NCI-H1930 (cell line): Measurements from ENCODE around the gene ZCCHC10.
A peak's percentile ranks its signal among the peaks of the same experiment; 100 is the strongest.
"Not testable (repeated sequence)": the region's sequence is repeated elsewhere in the genome, so short reads cannot be mapped to it uniquely, and the experiment has no call there.

Experiments used
- DNase-seq, 2 experiments: peaks; one replicate each; lab custom pipeline; 2025; lab: John Stamatoyannopoulos, UW

Gene ZCCHC10

DNA sequence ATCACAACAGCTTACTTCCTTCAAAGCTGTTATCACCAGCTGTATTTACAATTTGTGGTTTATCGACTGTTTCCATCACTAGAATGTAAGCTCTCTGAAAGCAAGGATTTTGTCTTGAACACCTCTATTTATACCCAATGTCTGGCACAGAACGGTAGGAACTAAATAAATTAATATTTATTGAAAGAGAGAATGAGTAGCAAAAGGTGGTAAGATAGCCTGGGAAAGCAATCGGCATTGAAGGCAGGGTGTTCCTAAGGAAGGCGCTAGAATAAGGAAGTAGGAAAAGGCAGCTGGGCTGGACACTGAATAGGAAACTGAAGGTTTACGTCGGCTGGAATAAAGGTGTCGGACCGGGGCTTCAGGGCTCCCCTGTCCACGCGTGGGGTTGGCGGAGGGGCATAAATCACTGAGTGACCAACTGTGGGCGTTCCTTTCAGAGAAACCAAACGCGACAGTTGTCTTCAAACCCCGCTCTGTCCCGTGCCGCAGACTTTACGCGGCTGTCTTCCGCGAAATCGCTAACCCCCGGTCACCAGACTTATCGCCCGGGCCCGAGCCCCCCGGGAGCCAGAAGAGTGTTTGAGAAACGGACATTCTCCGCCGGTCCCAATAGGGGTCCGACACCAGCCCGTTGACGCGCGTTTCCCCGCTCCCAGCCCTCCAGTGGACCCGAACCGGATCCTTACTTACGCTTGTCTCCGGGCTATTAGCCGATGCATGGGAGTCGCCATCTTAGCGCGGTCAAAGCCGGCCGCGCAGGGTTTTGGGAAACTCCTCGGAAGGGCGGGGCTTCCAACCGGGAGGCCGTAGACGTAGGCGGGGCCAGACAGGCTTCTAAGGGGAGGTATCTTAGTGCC lies at the start of gene ZCCHC10:
TSS of gene ZCCHC10 (minus strand) at position 746 of the 860 bp plus-strand sequence. CDS start at position 734, 12 bp downstream.
- DNase-seq, result peak; percentile 80 to 88

DNA sequence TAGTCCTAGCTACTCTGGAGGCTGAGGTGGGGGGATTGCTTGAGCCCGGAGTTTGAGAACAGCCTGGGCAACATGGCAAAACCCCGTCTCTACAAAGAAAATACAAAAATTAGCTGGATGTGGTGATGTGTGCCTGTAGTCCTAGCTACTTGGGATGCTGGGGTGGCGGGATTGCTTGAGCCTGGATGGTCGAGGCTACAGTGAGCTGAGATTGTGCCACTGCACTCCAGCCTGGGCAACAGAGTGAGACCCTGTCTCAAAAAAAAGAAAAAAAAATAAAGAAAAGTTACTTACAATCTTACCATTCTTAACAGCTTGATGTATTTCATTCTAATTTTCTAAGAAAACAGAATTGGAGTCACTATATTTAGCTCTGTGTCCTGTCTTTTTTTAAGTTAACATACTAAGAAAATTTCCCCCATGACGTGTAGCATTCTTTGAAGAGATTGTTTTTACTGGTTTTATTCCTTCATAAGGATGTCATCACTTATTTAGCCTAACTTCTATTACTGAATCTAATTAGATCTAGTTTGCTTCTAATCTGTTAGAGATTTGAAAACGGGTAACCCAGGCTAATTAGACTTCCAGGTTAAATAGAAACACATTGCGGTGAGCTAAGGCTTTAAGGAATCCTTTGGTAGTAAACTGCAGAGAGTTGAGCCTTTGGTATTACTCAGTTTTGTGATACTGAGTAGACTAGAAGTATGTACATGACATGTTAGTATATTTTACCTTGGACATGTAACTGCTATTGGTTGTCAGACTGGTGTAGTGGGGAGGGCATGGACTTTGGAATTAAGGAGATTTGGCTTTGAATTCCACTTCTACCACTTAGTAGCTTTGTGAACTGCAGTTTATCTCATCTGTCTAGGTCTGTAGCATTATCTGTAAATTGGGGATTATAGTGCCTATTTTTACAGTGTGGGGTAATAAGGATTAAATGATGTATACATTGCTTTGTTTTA lies 49.5 kb upstream of the ZCCHC10 start:
- DNase-seq, result no peak

DNA sequence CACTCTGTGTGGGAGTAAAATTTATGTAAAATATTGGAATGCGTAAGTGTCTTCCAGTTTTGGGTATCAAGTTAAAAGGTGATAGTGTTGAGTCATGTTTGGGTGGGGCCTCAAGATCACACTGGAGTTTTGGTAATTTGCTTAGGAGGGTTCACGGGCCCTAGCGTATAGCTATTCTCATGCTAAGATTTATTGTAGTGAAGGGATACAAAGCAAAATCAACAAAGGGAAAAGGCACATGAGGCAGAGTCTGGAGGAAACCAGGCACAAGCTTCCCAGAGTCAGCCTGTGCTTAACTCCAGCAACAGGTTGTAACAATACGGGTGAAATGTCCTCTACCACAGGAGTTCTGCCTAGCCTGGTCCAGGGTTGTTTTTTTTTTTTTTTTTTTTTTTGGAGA lies 45.7 kb upstream of the ZCCHC10 start:
- DNase-seq, result no peak

DNA sequence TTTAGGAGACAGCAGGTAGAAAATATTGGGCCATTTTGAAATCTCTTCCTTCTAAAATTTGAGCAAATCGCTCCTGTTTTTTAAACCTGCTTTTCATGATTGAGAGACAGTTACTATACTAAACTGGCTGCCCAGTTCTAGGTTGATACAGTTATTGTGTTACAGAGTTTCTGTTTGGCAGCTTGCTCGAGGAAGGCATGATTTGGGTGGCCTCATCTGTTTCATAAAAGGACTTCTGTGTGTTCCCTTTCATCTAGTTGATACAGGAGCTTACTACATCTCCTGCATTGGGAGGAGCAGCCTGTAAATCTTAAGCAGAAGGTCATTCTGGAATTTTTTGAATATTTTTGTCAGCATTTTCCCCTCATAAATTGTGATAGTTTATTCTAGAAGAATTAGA lies 39.7 kb upstream of the ZCCHC10 start:
- no peak for DNase-seq

GRCh38 chr5:133065471-133065870 lies 39.1 kb upstream of the ZCCHC10 start:
- DNase-seq, result no peak

GRCh38 chr5:133063965-133064364 lies 37.6 kb upstream of the ZCCHC10 start:
- no peak for DNase-seq

DNA sequence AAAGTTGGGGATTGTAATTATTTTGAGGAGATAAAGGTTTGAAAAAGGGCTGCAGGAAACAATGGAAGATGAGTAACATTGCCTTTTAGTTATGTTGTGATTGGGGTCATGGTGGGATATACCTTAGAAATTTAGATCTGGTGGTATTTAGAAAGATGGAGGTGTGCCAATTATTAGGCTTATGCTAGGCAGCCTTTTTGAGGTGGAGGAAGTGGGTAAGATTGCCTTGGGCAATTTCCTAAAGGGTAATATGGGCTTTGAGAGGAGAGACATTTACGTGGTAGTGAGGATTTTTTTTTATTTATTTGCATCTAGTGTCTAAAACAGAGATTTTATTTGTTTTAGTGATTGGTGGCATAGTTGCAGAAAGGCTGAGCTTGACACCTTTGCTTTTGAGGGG lies 35.9 kb upstream of the ZCCHC10 start:
- no peak for DNase-seq

DNA sequence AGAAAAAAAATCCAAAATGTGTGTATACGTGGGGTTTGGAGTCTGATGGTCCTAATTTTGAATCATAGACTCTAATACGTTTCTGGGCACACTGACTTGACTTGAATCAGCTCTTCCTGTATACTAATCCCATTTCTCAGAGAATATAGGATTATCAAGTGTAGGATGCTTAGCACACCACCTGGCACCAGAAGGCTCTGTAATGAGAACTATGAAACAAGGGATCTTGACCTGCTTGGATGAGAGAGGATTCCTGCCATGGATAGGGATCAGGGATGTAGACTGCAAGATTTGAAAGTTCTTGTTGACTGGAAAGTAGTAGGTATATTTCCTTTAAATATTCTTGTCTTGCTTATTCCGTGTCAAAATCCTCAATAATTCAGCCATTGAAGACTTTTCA lies 33.3 kb upstream of the ZCCHC10 start:
- DNase-seq, result no peak

- DNase-seq, result no peak
Measured at GRCh38 chr5:133056891-133057290, 30.5 kb upstream of the ZCCHC10 start.

- DNase-seq, result no peak
Measured at GRCh38 chr5:133054697-133055471, 28.5 kb upstream of the ZCCHC10 start.

DNA sequence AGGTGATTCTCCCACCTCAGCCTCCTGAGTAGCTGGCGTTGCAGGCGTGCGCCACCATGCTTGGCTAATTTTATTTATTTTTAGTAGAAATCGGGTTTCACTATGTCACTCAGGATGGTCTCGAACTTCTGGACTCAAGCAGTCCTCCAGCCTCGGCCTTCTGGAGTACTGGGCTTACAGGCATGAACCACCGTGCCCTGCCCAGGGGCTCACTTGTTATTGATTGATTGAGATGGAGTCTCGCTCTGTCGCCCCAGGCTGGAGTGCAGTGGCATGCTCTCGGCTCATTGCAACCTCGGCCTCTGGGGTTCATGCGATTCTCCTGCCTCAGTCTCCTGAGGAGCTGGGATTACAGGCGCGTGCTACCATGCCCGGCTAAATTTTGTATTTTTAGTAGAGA lies 27.1 kb upstream of the ZCCHC10 start:
- no peak for DNase-seq

DNA sequence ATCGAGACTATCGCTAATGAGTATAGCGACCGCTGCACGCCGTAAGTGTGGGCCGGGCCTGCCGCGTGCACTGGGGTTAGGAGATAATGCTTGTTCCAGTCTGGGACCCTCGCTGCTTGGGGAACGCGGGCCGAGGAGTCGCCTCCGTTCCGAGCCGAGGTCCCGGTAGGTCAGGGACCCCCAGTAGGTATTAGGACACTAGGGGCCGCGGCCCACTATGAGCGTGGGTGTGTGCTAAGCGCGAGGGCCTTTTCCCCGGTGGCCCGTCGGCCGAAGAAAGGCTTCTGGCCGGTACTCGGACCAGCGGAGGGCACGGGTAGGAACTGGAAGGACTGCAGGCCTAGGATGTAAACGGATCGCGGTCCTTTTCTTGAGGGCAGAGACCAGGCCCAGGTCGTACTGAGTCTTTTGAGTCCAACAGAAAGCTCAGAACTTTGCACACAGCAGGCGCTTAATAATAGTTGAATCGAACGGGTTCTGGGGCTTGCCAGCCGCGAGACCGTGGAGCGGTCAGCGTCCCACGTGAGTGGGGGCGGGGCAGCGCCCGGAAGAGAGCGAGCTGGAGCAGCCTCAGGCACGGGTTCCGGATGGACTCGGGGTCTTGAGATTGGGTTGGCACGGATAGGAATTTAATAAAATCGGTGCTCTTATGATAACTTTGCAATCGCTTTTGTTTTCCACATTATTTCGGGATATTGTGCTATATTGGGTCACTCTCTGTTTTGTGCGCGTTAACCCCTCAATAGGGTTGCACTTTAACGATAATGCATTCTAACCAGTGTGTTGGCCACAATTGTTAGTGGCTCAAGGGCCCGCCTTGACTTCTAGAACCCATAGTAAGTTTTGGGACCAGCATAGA lies 26.2 kb upstream of the ZCCHC10 start:
- DNase-seq, result no peak

DNA sequence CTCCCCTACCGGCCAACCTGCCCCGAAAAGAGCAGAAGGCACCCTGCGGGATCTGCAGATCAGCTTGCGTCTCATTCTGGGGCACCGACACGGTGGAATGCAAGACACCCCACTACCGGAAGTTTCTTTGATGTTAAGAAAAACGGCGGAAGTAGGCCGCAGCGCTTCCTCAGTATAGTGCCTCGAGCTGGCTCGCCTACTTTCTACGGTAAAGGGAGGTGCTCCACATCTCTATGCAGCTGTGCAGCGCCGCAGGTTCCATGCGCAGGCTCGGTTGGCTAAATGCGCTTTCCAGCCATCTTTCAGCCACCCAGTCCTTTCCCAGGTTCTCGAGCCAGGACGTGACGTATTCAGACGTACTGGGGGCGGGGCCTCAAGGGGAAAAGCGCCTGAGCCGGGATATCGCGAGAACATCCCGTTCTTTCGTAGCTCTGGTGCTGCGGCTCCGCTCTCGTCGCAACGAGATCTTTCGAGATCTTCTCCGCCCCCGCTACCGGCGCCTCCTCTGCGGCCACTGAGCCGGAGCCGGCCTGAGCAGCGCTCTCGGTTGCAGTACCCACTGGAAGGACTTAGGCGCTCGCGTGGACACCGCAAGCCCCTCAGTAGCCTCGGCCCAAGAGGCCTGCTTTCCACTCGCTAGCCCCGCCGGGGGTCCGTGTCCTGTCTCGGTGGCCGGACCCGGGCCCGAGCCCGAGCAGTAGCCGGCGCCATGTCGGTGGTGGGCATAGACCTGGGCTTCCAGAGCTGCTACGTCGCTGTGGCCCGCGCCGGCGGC lies 25.4 kb upstream of the ZCCHC10 start, which contains the start of gene HSPA4:
TSS of gene HSPA4 (plus strand) at position 472 of the 775 bp plus-strand sequence. CDS start at position 710, 238 bp downstream.
- peak; percentile 91 to 95 for DNase-seq

DNA sequence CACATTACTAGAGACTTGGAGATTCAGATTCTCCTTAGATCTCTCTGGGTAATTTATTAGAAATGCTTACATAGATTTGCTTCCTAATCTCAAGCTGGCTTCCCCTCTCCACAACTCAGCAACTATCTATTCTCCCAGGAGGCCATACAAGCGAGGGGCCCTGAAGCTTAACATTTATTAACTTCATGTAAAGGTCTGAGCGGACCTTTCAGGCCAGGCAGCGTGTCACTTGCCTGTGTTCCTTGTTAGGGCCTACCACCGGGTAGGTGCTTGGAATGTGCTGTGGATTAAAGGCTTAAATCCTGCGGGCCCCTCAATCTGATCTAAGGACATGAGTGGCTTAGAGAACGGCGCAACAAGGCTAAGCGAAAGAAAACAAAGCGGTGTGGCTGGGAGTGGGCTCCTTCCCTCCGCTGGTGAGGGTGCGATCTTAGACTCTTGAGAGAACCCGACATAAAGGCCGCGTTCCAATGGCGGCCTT lies 24.8 kb upstream of the ZCCHC10 start:
- no peak for DNase-seq

- no peak for DNase-seq
Measured at GRCh38 chr5:133050521-133050920, 24.2 kb upstream of the ZCCHC10 start.

DNA sequence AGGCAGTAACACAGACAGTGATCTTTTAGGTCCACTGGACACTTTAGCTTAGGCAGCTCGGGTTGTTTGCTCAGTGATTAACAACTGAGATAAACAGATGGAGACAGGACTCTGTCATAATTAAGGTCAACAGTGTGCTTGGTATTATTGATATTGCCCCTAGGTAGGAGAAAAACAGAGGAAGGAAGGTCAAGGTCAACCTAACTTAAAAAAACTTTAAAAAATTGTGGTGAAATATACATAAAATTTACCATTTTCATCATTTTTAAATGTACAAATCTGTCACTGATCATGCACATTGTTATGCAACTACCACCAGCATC lies 23.3 kb upstream of the ZCCHC10 start:
- no peak for DNase-seq

DNA sequence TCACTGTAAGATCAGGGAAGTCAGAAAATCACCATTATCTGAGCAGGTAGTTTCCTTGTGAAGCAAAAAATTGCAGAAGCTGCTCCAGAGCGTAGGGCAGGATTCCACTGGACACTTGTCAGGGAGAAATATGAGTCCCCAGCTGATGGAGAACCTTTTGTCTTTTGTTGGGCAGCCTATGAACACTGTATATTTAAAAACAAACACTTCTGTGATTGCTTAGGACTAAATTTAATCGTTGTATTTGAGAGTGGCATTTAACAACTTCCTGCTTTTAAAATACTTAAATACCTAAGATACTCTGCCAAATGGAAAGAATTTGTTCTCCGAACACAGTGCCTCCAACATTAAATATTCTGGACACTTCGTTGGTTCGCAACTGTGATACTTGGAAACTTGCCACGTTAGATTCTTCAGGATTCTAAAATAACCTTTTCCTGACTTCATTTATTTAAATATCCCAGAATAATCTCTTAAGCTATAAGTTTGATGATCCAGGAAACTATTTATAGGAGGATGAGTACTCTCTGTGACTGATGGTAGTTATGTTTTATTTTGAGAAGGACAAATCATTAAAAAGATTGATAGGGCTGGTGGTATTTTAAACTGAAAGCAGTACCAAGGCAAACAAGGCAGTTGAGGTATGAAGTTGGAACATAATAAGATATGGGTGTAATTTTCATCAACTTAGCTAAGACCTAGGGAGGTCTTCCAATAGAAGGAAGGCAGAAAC lies 22.8 kb upstream of the ZCCHC10 start:
- DNase-seq, result no peak

DNA sequence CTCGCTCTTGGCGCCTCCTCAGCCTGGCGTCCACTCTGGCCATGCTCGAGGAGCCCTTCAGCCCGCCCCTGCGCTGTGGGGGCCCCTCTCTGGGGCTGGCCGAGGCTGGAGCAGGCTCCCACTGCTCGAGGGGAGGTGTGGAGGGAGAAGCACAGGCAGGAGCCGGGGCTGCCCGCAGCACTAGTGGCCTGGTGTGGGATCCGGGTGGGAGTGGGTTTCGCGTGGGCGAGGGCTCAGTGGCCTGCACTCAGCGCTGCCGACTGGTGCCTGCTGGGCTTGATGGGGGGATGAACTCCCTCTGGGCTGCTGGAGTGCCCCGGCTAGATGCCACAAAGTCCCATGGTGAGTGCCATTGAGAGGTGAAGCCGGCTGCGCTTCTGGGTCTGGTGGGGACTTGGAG lies 21.1 kb upstream of the ZCCHC10 start:
- DNase-seq, result no peak

DNA sequence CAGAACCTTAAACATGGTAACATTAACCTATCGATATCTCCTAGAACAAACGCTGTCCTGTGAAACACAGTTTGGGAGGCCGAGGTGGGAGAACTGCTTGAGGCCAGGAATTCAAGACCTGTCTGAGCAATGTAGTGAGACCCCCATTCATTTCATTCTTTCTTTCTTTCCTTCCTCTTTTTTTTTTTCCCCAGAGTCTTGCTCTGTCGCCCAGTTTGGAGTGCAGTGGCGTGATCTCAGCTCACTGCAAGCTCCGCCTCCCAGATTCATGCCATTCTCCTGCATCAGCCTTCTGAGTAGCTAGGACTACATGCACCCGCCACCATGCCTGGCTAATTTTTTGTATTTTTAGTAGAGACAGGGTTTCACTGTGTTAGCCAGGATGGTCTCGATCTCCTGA lies 20.2 kb upstream of the ZCCHC10 start:
- not testable (repeated sequence) for DNase-seq
